Smooth muscle cell (in vitro differentiated cells): Measurements from ENCODE around the gene SESN3. TPM values are rescaled to one million over a fixed set of nuclear protein-coding genes. Genes with fewer than 3 reads are reported as not detected.
A peak's percentile ranks its signal among the peaks of the same experiment; 100 is the strongest.

ENCODE experiments used
- DNase-seq: peaks from one replicate; lab custom pipeline; 2025; ENCODE audit not compliant: unreplicated experiment; lab: John Stamatoyannopoulos, UW
- H2AFZ ChIP-seq: fragments of 200-600 bp; sonication (generic); 2 replicates; pipeline ENCODE4 v1.6.0; 2016; ENCODE audit warnings: antibody characterized with exemption, low read depth, mild to moderate bottlenecking
- H3F3A ChIP-seq: fragments of 200-600 bp; sonication (generic); 2 replicates; pipeline ENCODE4 v1.6.0; 2017; ENCODE audit warnings: antibody characterized with exemption, low read depth
- H3K27ac ChIP-seq: fragments of 200-600 bp; sonication (generic); 2 replicates; pipeline ENCODE4 v1.5.1; 2016; ENCODE audit warnings: low read depth, mild to moderate bottlenecking
- H3K27me3 ChIP-seq: fragments of 200-600 bp; sonication (generic); 2 replicates; pipeline ENCODE4 v1.6.1; 2016; ENCODE audit warnings: low read depth, mild to moderate bottlenecking
- H3K36me3 ChIP-seq: fragments of 200-600 bp; sonication (generic); 2 replicates; pipeline ENCODE4 v1.5.1; 2016; ENCODE audit warnings: low read depth
- H3K4me1 ChIP-seq: fragments of 200-600 bp; sonication (generic); 2 replicates; pipeline ENCODE4 v1.5.1; 2016; ENCODE audit warnings: low read depth
- H3K4me2 ChIP-seq: fragments of 200-600 bp; sonication (generic); 2 replicates; pipeline ENCODE4 v1.6.0; 2016; ENCODE audit warnings: mild to moderate bottlenecking
- H3K4me3 ChIP-seq: fragments of 200-600 bp; sonication (generic); 2 replicates; pipeline ENCODE4 v1.5.1; 2016; ENCODE audit warnings: mild to moderate bottlenecking
- H3K79me2 ChIP-seq: fragments of 200-600 bp; sonication (generic); 2 replicates; pipeline ENCODE4 v1.6.0; 2016; ENCODE audit warnings: low read depth, mild to moderate bottlenecking
- H3K9ac ChIP-seq: fragments of 200-600 bp; sonication (generic); 2 replicates; pipeline ENCODE4 v1.6.0; 2016; ENCODE audit warnings: low read depth
- H3K9me3 ChIP-seq: fragments of 200-600 bp; sonication (generic); replicated peaks from 2 replicates; pipeline ENCODE4 v1.5.1; 2016; ENCODE audit warnings: low read depth
- H4K20me1 ChIP-seq: fragments of 200-600 bp; sonication (generic); 2 replicates; pipeline ENCODE4 v1.6.0; 2016; ENCODE audit warnings: low read depth
- CTCF ChIP-seq: fragments of 200-600 bp; sonication (generic); IDR thresholded peaks from 2 replicates; pipeline ENCODE4 v1.5.1; 2017; ENCODE audit warnings: borderline replicate concordance, mild to moderate bottlenecking, antibody characterized with exemption; ENCODE audit not compliant: insufficient read depth, poor library complexity, severe bottlenecking
- WGBS: methylation state at CpG from one replicate; pipeline ENCODE4 v1.1.7; 2016; ENCODE audit warnings: low lambda C conversion rate; 5-methylcytosine and 5-hydroxymethylcytosine counted together
- polyA plus RNA-seq: library from polyadenylated mRNA; unstranded; fragments of >200 nt; fragmentation: Nextera tagmentation; extraction: Ambion mirVana; gene quantifications from 2 replicates; pipeline ENCODE4 v1.2.1, GENCODE V29; 2016
- total RNA-seq: library from RNA; depleted of rRNA; stranded (reverse); fragments of >200 nt; gene quantifications from 2 replicates; pipeline ENCODE4 v1.2.3, GENCODE V29; 2014

Gene SESN3
- total and polyA plus RNA-seq, 2 experiments from 2014 or later: 20.4 to 374 TPM

GRCh38 chr11:95150956-95151684 is 79.9 kb downstream of the SESN3 start:
- H3K9ac ChIP-seq: peak overlapping the region; percentile 71
- peak; percentile 68 for TF ChIP-seq CTCF
- peak overlapping the region; percentile 86 for H3K27ac ChIP-seq
- no peaks in the 10 kb centered on the region for H3K27me3 ChIP-seq
- peaks cover 23% of the 10 kb centered on the region for H3K4me1 ChIP-seq
- no peaks in the 10 kb centered on the region for H3K79me2 ChIP-seq
- H4K20me1 ChIP-seq: no peaks in the 10 kb centered on the region
- peak overlapping the region; percentile 91 for H3K4me2 ChIP-seq
- H3K36me3 ChIP-seq: no peaks in the 10 kb centered on the region
- H3K4me3 ChIP-seq: peak overlapping the region; percentile 60
- H3K9me3 ChIP-seq: no peaks in the 10 kb centered on the region
- H2AFZ ChIP-seq: peak overlapping the region; percentile 45
- 1% methylated on average over 54 of the region's 55 CpGs for WGBS
- peak; percentile 67 for DNase-seq
- H3F3A ChIP-seq: peaks cover 39% of the 10 kb centered on the region

GRCh38 chr11:95149651-95150364 is 81.2 kb downstream of the SESN3 start:
- Histone ChIP-seq H3K79me2 (no peaks in the 10 kb centered on the region), H2AFZ (no peak overlapping the region), H3K4me3 (peak overlapping the region; percentile 60), H3K9me3 (no peaks in the 10 kb centered on the region), H3K9ac (peak overlapping the region; percentile 71), H3K27ac (peak overlapping the region; percentile 86), H3K4me1 (peaks cover 24% of the 10 kb centered on the region), H3K27me3 (no peaks in the 10 kb centered on the region), H4K20me1 (no peaks in the 10 kb centered on the region), H3K36me3 (no peaks in the 10 kb centered on the region), H3K4me2 (peak overlapping the region; percentile 91), H3F3A (peaks cover 48% of the 10 kb centered on the region)
- 6% methylated on average over 23 of the region's 23 CpGs for WGBS
- TF ChIP-seq CTCF: no peak
- DNase-seq: no peak

- H3K9ac ChIP-seq: no peak overlapping the region
- peaks cover 24% of the 10 kb centered on the region for H3K4me1 ChIP-seq
- peak overlapping the region; percentile 58 for H3K4me2 ChIP-seq
- peaks cover 48% of the 10 kb centered on the region for H3F3A ChIP-seq
- H3K27ac ChIP-seq: peak overlapping the region; percentile 86
- H4K20me1 ChIP-seq: no peaks in the 10 kb centered on the region
- no peaks in the 10 kb centered on the region for H3K27me3 ChIP-seq
- DNase-seq: no peak
- no peak overlapping the region for H3K4me3 ChIP-seq
- no peaks in the 10 kb centered on the region for H3K79me2 ChIP-seq
- H2AFZ ChIP-seq: no peak overlapping the region
- no peaks in the 10 kb centered on the region for H3K9me3 ChIP-seq
- H3K36me3 ChIP-seq: no peaks in the 10 kb centered on the region
- WGBS: 16% methylated on average over 2 of the region's 2 CpGs
- no peak for TF ChIP-seq CTCF
Observed at GRCh38 chr11:95148938-95149337, 82.1 kb downstream of the SESN3 start.
